SK-N-SH treated with all-trans-retinoic acid at 6 μM for 48 hours (cell line): Measurements from ENCODE around the gene PRRG2.

Experiments
- OSR1 ChIP-seq: fragments of 250-450 bp; sonication (Bioruptor Pico); IDR thresholded peaks from 2 replicates; pipeline ENCODE4 v1.8.0; 2022; ENCODE audit warnings: moderate library complexity, mild to moderate bottlenecking, inconsistent platforms
- RARB ChIP-seq: fragments of 250-450 bp; sonication (Bioruptor Pico); IDR thresholded peaks from 2 replicates; pipeline ENCODE4 v1.8.0; 2021; ENCODE audit warnings: mild to moderate bottlenecking, moderate library complexity
- TOX ChIP-seq: fragments of 250-450 bp; sonication (Bioruptor Pico); IDR thresholded peaks from 2 replicates; pipeline ENCODE4 v1.8.0; 2021; ENCODE audit warnings: mild to moderate bottlenecking, moderate library complexity, borderline replicate concordance
- ZC3H10 ChIP-seq: fragments of 250-450 bp; sonication (Bioruptor Pico); IDR thresholded peaks from 2 replicates; pipeline ENCODE4 v1.5.1; 2021; ENCODE audit warnings: mild to moderate bottlenecking, moderate library complexity
- ZFP3 ChIP-seq: fragments of 250-450 bp; sonication (Bioruptor Pico); IDR thresholded peaks from 2 replicates; pipeline ENCODE4 v1.5.0; 2020; ENCODE audit warnings: mild to moderate bottlenecking, moderate library complexity
- ZFP30 ChIP-seq: fragments of 450-650 bp; formaldehyde crosslinking; IDR thresholded peaks from 2 replicates; pipeline ENCODE4 v1.5.0; 2022; ENCODE audit warnings: mild to moderate bottlenecking, moderate library complexity
- ZNF70 ChIP-seq: fragments of 450-650 bp; formaldehyde crosslinking; IDR thresholded peaks from 2 replicates; pipeline ENCODE4 v1.5.0; 2020; ENCODE audit warnings: mild to moderate bottlenecking, moderate library complexity
- ZNF8 ChIP-seq: fragments of 450-650 bp; formaldehyde crosslinking; IDR thresholded peaks from 2 replicates; pipeline ENCODE4 v1.5.0; 2020; ENCODE audit warnings: mild to moderate bottlenecking, moderate library complexity
- TF ChIP-seq, protein P1 (sequence below): fragments of 250-450 bp; sonication (Bioruptor Pico); IDR thresholded peaks from 2 replicates; pipeline ENCODE4 v1.8.0; 2020; ENCODE audit warnings: mild to moderate bottlenecking, moderate library complexity, borderline replicate concordance
- TF ChIP-seq, protein P2 (sequence below): fragments of 250-450 bp; sonication (Bioruptor Pico); IDR thresholded peaks from 2 replicates; pipeline ENCODE4 v1.8.0; 2021; ENCODE audit warnings: low read depth, mild to moderate bottlenecking, moderate library complexity, borderline replicate concordance
- TF ChIP-seq, protein P3 (sequence below): fragments of 250-450 bp; sonication (Bioruptor Pico); IDR thresholded peaks from 2 replicates; pipeline ENCODE4 v1.5.1; 2020; ENCODE audit warnings: low read depth, mild to moderate bottlenecking, moderate library complexity

DNA sequence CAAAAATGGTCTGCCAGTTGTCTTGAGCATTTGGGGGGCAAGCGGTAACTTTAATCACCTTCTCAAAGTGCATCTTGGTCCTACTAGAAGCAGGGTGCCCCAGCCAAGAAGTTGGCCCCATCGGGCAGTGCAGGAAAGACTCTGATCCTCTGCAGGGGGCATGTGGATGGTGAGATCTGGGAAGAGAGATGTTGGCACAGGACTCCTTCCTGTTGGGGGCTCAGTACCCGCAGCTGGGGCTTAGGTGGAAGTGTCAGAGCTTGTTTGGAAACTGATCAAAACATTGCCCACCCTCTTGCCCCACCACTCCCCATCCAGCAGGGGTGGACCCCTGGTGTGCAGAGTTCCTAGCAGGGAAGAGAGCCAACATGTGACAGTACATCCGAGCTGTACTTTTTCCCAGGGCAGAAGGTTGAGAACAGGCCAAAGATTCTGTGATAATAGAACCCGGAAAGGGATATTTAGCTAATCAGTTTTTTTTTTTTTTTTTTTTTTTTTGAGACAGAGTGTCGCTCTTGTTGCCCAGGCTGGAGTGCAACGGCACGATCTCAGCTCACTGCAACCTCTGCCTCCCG lies 50.0 kb downstream of the PRRG2 start:
- TF ChIP-seq, protein P1, sequence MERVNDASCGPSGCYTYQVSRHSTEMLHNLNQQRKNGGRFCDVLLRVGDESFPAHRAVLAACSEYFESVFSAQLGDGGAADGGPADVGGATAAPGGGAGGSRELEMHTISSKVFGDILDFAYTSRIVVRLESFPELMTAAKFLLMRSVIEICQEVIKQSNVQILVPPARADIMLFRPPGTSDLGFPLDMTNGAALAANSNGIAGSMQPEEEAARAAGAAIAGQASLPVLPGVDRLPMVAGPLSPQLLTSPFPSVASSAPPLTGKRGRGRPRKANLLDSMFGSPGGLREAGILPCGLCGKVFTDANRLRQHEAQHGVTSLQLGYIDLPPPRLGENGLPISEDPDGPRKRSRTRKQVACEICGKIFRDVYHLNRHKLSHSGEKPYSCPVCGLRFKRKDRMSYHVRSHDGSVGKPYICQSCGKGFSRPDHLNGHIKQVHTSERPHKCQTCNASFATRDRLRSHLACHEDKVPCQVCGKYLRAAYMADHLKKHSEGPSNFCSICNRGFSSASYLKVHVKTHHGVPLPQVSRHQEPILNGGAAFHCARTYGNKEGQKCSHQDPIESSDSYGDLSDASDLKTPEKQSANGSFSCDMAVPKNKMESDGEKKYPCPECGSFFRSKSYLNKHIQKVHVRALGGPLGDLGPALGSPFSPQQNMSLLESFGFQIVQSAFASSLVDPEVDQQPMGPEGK (CRISPR knock-in tag) = no peak
- TF ChIP-seq ZFP30 (CRISPR knock-in tag) (no peak), TOX (CRISPR knock-in tag) (no peak), ZNF8 (CRISPR knock-in tag) (no peak), ZFP3 (CRISPR knock-in tag) (no peak), RARB (CRISPR knock-in tag) (no peak), OSR1 (CRISPR knock-in tag) (no peak), ZNF70 (no peak), ZC3H10 (CRISPR knock-in tag) (no peak)
- TF ChIP-seq, protein P2, sequence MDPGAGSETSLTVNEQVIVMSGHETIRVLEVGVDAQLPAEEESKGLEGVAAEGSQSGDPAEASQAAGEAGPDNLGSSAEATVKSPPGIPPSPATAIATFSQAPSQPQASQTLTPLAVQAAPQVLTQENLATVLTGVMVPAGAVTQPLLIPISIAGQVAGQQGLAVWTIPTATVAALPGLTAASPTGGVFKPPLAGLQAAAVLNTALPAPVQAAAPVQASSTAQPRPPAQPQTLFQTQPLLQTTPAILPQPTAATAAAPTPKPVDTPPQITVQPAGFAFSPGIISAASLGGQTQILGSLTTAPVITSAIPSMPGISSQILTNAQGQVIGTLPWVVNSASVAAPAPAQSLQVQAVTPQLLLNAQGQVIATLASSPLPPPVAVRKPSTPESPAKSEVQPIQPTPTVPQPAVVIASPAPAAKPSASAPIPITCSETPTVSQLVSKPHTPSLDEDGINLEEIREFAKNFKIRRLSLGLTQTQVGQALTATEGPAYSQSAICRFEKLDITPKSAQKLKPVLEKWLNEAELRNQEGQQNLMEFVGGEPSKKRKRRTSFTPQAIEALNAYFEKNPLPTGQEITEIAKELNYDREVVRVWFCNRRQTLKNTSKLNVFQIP (CRISPR knock-in tag) = no peak
- TF ChIP-seq, protein P3, sequence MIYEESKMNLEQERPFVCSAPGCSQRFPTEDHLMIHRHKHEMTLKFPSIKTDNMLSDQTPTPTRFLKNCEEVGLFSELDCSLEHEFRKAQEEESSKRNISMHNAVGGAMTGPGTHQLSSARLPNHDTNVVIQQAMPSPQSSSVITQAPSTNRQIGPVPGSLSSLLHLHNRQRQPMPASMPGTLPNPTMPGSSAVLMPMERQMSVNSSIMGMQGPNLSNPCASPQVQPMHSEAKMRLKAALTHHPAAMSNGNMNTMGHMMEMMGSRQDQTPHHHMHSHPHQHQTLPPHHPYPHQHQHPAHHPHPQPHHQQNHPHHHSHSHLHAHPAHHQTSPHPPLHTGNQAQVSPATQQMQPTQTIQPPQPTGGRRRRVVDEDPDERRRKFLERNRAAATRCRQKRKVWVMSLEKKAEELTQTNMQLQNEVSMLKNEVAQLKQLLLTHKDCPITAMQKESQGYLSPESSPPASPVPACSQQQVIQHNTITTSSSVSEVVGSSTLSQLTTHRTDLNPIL (CRISPR knock-in tag) = no peak
